HepG2 (cell line): Measurements from ENCODE around the gene PLIN5. TPM values are rescaled to one million over a fixed set of nuclear protein-coding genes. Genes with fewer than 3 reads are reported as not detected.

Experiments used
- ADNP ChIP-seq: sonication (generic); formaldehyde crosslinking; IDR thresholded peaks from 2 replicates; pipeline ENCODE4 v1.4.0; 2020; ENCODE audit warnings: missing genetic modification reagents
- ATF6 ChIP-seq: sonication (generic); formaldehyde crosslinking; conservative IDR thresholded peaks from 2 replicates; pipeline ENCODE4 v1.4.0; 2020; ENCODE audit warnings: missing genetic modification reagents
- EEA1 ChIP-seq: sonication (generic); formaldehyde crosslinking; IDR thresholded peaks from 2 replicates; pipeline ENCODE4 v1.5.1; 2020; ENCODE audit warnings: mild to moderate bottlenecking, missing genetic modification reagents, borderline replicate concordance
- NFIB ChIP-seq: sonication (generic); formaldehyde crosslinking; IDR thresholded peaks from 2 replicates; pipeline ENCODE4 v1.9.0; 2021; ENCODE audit warnings: missing genetic modification reagents, mild to moderate bottlenecking, borderline replicate concordance
- PHF5A ChIP-seq: IDR thresholded peaks from one replicate; pipeline ENCODE4 v1.6.1; 2018; ENCODE audit warnings: low read depth, missing genetic modification reagents; ENCODE audit not compliant: unreplicated experiment
- RAD51 ChIP-seq: fragments of 450-650 bp; IDR thresholded peaks from 2 replicates; pipeline ENCODE4 v1.6.1; 2016; ENCODE audit warnings: borderline replicate concordance
- RXRA ChIP-seq: sonication (generic); formaldehyde crosslinking; IDR thresholded peaks from 2 replicates; pipeline ENCODE4 v1.5.1; 2020; ENCODE audit warnings: missing genetic modification reagents
- RXRB ChIP-seq: IDR thresholded peaks from 2 replicates; pipeline ENCODE4 v1.6.1; 2016; ENCODE audit warnings: borderline replicate concordance, missing genetic modification reagents, missing compliant biosample characterization
- TARDBP ChIP-seq: sonication (generic); formaldehyde crosslinking; IDR thresholded peaks from 2 replicates; pipeline ENCODE4 v1.8.0; 2022; ENCODE audit warnings: mild to moderate bottlenecking, missing genetic modification reagents
- ZFP36L2 ChIP-seq: sonication (generic); formaldehyde crosslinking; IDR thresholded peaks from 2 replicates; pipeline ENCODE4 v1.4.0; 2020; ENCODE audit warnings: missing genetic modification reagents
- ZNF121 ChIP-seq: sonication (generic); formaldehyde crosslinking; IDR thresholded peaks from 2 replicates; pipeline ENCODE4 v1.5.0; 2020; ENCODE audit warnings: mild to moderate bottlenecking, missing genetic modification reagents
- ZNF20 ChIP-seq: sonication (generic); formaldehyde crosslinking; IDR thresholded peaks from 2 replicates; pipeline ENCODE4 v1.4.0; 2020; ENCODE audit warnings: mild to moderate bottlenecking, moderate library complexity, missing genetic modification reagents
- ZNF263 ChIP-seq: sonication (generic); formaldehyde crosslinking; IDR thresholded peaks from 2 replicates; pipeline ENCODE4 v1.4.0; 2020; ENCODE audit warnings: missing genetic modification reagents
- ZNF337 ChIP-seq: sonication (generic); formaldehyde crosslinking; IDR thresholded peaks from 2 replicates; pipeline ENCODE4 v1.5.1; 2020; ENCODE audit warnings: missing genetic modification reagents, low read depth, mild to moderate bottlenecking, borderline replicate concordance
- ZNF33B ChIP-seq: sonication (generic); formaldehyde crosslinking; IDR thresholded peaks from 2 replicates; pipeline ENCODE4 v1.5.1; 2020; ENCODE audit warnings: mild to moderate bottlenecking, missing genetic modification reagents
- ZNF782 ChIP-seq: sonication (generic); formaldehyde crosslinking; IDR thresholded peaks from 2 replicates; pipeline ENCODE4 v1.4.0; 2020; ENCODE audit warnings: missing genetic modification reagents, mild to moderate bottlenecking, borderline replicate concordance
- ZNF850 ChIP-seq: sonication (generic); formaldehyde crosslinking; conservative IDR thresholded peaks from 2 replicates; pipeline ENCODE4 v1.9.0; 2021; ENCODE audit warnings: mild to moderate bottlenecking, missing genetic modification reagents
- polyA plus RNA-seq, 8 experiments: library from polyadenylated mRNA; depleted of rRNA in 3 of 8; stranded (reverse) in 7 of 8; unstranded in 1 of 8; fragments of >200 nt; fragmentation: Illumina TruSeq in 4 of 8; extraction: Trizol in 4 of 8; gene quantifications; 2 replicates each; pipeline versions ENCODE4 v1.2.1 to v1.2.3, GENCODE V29; 2011 to 2016; ENCODE audit warnings: low read depth in 4 of 8, missing spikeins in 1 of 8, mixed read lengths in 1 of 8; ENCODE audit not compliant: insufficient read depth in 1 of 8
- total RNA-seq, 5 experiments: library from RNA; depleted of rRNA; stranded (reverse); fragments of >200 nt; fragmentation: Illumina TruSeq; extraction: Trizol; gene quantifications; 2 replicates each; pipeline ENCODE4 v1.2.3, GENCODE V29; 2016; ENCODE audit warnings: low read depth in 1 of 5
- TF ChIP-seq, protein P1 (sequence below): sonication (generic); formaldehyde crosslinking; conservative IDR thresholded peaks from 2 replicates; pipeline ENCODE4 v1.8.0; 2022; ENCODE audit warnings: missing genetic modification reagents
- TF ChIP-seq, protein P2 (sequence below): sonication (generic); formaldehyde crosslinking; IDR thresholded peaks from 2 replicates; pipeline ENCODE4 v1.5.0; 2020; ENCODE audit warnings: mild to moderate bottlenecking, missing genetic modification reagents
- TF ChIP-seq, protein P3 (sequence below): sonication (generic); formaldehyde crosslinking; IDR thresholded peaks from 2 replicates; pipeline ENCODE4 v1.5.0; 2020; ENCODE audit warnings: missing genetic modification reagents, mild to moderate bottlenecking, borderline replicate concordance
- TF ChIP-seq, protein P4 (sequence below): sonication (generic); formaldehyde crosslinking; IDR thresholded peaks from 2 replicates; pipeline ENCODE4 v1.8.0; 2022; ENCODE audit warnings: low read depth, missing genetic modification reagents

PLIN5 gene
- total and polyA plus RNA-seq, 2 of the 13 experiments (the other 11 are each of a cell fraction or from before 2014, with no cell fraction given): 1.8 to 4.8 TPM

- no peak for TF ChIP-seq ATF6 (CRISPR knock-in tag)
- TF ChIP-seq ZNF850 (CRISPR knock-in tag): no peak
- TF ChIP-seq ZNF337 (CRISPR knock-in tag): no peak
- no peak for TF ChIP-seq ZNF20 (CRISPR knock-in tag)
- no peak for TF ChIP-seq ZNF782 (CRISPR knock-in tag)
- TF ChIP-seq ZFP36L2 (CRISPR knock-in tag): no peak
- TF ChIP-seq RAD51: no peak
- TF ChIP-seq ZNF33B (CRISPR knock-in tag): no peak
- TF ChIP-seq, protein P1, sequence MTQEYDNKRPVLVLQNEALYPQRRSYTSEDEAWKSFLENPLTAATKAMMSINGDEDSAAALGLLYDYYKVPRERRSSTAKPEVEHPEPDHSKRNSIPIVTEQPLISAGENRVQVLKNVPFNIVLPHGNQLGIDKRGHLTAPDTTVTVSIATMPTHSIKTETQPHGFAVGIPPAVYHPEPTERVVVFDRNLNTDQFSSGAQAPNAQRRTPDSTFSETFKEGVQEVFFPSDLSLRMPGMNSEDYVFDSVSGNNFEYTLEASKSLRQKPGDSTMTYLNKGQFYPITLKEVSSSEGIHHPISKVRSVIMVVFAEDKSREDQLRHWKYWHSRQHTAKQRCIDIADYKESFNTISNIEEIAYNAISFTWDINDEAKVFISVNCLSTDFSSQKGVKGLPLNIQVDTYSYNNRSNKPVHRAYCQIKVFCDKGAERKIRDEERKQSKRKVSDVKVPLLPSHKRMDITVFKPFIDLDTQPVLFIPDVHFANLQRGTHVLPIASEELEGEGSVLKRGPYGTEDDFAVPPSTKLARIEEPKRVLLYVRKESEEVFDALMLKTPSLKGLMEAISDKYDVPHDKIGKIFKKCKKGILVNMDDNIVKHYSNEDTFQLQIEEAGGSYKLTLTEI (CRISPR knock-in tag): no peak
- peak; percentile 81 for TF ChIP-seq RXRB
- TF ChIP-seq, protein P2, sequence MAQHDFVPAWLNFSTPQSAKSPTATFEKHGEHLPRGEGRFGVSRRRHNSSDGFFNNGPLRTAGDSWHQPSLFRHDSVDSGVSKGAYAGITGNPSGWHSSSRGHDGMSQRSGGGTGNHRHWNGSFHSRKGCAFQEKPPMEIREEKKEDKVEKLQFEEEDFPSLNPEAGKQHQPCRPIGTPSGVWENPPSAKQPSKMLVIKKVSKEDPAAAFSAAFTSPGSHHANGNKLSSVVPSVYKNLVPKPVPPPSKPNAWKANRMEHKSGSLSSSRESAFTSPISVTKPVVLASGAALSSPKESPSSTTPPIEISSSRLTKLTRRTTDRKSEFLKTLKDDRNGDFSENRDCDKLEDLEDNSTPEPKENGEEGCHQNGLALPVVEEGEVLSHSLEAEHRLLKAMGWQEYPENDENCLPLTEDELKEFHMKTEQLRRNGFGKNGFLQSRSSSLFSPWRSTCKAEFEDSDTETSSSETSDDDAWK (CRISPR knock-in tag): no peak
- no peak for TF ChIP-seq EEA1
- TF ChIP-seq NFIB: no peak
- TF ChIP-seq ZNF121: no peak; the same call in 1 of the 2 replicates
- TF ChIP-seq TARDBP (CRISPR knock-in tag): peak; percentile 44
- TF ChIP-seq PHF5A (CRISPR knock-in tag): no peak
- peak; percentile 78 for TF ChIP-seq RXRA
- TF ChIP-seq ZNF263 (CRISPR knock-in tag): no peak
- TF ChIP-seq, protein P3, sequence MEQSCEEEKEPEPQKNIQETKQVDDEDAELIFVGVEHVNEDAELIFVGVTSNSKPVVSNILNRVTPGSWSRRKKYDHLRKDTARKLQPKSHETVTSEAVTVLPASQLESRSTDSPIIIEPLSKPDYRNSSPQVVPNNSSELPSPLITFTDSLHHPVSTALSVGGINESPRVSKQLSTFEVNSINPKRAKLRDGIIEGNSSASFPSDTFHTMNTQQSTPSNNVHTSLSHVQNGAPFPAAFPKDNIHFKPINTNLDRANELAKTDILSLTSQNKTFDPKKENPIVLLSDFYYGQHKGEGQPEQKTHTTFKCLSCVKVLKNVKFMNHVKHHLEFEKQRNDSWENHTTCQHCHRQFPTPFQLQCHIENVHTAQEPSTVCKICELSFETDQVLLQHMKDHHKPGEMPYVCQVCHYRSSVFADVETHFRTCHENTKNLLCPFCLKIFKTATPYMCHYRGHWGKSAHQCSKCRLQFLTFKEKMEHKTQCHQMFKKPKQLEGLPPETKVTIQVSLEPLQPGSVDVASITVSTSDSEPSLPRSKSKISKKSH (CRISPR knock-in tag): peak; percentile 74; the same call in 1 of the 2 replicates
- TF ChIP-seq, protein P4, sequence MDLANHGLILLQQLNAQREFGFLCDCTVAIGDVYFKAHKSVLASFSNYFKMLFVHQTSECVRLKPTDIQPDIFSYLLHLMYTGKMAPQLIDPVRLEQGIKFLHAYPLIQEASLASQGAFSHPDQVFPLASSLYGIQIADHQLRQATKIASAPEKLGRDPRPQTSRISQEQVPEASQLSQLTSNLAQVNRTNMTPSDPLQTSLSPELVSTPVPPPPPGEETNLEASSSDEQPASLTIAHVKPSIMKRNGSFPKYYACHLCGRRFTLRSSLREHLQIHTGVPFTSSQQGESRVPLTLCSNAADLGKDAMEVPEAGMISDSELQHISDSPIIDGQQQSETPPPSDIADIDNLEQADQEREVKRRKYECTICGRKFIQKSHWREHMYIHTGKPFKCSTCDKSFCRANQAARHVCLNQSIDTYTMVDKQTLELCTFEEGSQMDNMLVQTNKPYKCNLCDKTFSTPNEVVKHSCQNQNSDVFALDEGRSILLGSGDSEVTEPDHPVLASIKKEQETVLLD: 0 out of 2 replicates have a peak, but pooled peaks have one; percentile 14
- TF ChIP-seq ADNP (CRISPR knock-in tag): no peak
Measured at GRCh38 chr19:4539693-4540581, 4.9 kb upstream of the PLIN5 start, which contains the start of gene LRG1 (continued).
